GM21367 (cell line): ENCODE measurements around the gene HRH3.

Experiments used
- ATAC-seq: cut with Tn5 transposase; IDR thresholded peaks from one replicate; pipeline ENCODE4 v1.9.1; 2021; ENCODE audit not compliant: unreplicated experiment

Gene HRH3

DNA sequence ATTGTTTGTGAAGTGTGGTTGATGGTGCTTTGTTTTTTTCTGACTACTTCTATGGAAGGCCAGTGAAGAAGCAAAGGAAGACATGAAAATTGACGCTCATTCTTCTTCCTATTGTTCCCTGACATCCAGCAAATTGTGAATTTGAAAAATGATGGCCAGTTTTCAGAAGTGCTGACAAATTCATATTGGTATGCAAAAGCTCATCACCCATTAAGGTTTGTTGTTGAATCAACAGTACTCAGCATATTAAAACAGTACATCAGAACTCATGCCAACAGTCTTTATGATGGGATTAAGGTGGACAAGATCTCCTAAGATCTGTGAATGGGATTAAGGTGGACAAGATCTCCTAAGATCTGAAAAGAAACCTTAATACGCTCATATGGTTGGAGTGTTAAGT lies 38.3 kb downstream of the HRH3 start:
- no peak for ATAC-seq

DNA sequence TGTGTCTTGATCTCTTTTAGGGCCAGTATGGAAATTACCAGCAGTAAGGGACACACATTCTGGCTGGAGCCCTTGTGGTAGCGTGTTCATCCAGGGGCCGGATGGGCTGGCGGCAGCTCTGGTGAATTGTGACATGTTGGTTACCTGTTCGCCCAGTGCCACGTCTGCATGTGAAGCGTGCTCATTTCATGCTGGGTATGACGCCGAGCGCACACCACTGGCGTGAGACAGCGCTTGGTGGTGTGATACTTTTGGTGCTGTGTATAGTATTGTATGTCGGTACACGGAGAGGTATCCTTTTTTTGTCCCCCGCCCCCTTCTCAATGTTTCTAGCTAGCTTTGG lies 40.9 kb downstream of the HRH3 start:
- no peak for ATAC-seq

DNA sequence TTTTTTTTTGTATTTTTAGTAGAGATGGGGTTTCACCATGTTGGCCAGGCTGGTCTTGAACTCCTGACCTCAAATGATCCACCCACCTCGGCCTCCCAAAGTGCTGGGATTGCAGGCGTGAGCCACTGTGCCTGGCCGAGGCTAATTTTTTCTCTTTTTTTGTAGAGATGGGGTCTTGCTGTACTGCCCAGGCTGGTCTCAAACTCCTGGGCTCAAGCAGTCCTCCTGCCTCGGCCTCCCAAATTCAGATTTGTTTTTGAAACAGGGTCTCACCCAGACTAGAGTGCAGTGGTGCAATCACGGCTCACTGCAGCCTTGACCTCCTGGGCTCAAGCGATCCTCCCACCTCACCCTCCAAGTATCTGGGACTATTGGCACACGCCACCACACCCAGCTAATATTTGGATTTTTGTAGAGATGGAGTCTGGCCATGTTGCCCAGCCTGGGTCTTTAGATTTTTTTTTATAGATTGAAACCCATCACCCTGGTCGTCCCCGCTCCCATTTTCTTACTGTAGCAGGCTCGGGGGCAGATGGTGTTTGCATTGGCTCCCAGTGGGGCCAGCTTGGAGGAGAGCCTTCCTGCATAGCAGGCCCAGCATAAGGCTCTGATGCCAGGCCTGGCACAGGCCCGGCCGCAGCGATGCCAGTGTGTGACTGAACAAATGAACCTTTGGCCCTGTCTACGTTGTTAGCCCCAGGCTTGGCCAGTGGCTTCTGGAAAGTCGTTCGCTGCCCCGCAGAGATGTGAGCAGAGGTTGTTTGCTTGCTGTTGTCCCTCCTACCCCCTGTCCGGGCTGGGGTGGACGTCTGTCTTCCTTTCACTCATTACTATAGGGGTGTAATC lies 41.5 kb downstream of the HRH3 start:
- ATAC-seq: no peak

DNA sequence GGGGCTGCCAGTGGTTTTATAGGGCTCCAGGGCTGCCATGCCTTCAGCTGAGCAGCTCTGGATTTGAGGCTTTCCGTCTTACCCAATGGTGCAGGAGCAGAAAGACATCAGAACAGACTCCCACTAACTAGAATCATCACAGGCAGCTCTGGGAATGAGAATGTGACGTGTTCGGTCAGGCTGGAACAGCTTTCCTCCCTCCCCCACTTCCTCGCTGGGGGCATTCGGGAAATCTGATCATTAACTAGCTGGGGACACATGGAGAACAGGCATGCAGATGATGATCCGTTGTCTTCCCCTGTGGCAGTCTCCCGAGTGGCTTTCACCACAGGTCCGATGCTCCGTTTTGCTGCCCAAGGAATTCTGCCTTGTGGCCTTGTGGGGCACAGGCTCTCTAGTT lies 42.8 kb downstream of the HRH3 start:
- ATAC-seq: no peak

DNA sequence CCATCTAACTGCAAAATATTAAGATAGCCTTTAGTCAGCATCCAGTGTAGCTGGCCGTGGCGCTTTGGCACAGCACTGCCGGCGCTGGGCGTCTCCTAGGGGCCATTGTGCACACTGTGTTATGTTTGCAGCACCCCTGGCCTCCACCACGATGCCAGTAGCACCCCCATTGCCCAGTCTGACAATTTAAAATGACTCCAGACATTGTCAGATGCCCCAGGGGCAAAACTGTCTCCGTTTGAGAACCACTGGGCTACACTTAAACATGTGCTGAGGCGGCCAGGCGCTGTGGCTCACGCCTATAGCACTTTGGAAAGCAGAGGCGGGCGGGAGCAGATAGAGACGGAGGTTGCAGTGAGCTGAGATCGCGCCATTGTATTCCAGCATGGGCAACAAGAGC lies 43.2 kb downstream of the HRH3 start:
- no peak for ATAC-seq

DNA sequence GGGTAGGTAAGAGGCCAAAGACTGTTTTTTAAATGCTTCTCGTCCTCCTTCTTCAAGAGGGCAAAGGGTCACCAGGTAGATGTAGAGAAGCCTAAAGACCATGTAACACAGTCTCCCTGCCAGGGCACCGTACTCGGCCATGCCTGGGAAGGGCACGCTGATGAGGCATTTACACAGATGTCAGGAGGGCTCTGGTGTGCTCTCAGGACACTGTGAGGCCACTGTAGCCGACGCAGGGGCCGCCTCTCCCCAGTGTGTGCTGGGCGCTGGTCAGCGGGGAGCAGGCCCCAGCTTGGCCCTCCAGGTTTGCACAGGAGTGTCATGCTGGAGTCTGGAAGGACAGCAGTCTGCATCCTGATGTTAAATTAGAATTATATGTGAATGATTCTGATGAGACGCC lies 44.4 kb downstream of the HRH3 start:
- no peak for ATAC-seq

DNA sequence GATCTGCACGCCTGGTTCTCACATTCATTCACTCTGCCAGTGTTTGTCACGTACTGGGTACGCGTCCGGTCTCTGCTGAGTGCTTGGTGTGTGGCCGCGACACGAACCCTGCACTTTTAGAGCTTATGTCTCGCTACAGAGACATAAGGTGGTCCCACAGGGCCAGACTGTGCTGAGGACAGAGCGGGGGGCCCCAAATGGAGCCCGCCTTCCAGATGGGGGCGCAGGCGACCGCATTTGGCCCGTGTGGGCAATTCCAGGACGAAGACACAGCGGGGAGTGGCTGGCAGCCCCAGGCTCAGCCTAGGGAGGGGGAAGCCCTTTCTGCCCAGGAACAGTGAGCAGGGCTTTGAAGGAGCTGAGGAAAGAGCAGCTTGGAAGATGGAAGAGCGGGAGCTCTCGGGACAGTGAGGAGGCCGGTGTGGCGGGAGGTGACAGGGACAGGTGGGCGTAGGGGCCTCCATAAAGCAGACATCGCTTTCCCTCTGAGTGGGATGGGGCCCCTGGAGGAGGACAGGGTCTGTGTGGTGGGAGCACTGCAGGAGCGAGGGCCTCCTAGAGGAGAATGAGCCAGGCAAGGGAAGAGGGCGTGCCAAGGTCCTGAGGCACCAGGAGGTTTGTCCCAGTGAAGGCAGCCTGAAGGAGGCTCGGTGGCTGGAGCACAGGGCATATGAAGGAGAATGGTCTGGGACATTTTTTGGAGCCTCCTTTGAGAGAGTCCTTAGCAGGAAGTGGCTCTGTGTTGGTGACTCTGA lies 45.0 kb downstream of the HRH3 start:
- ATAC-seq: no peak

DNA sequence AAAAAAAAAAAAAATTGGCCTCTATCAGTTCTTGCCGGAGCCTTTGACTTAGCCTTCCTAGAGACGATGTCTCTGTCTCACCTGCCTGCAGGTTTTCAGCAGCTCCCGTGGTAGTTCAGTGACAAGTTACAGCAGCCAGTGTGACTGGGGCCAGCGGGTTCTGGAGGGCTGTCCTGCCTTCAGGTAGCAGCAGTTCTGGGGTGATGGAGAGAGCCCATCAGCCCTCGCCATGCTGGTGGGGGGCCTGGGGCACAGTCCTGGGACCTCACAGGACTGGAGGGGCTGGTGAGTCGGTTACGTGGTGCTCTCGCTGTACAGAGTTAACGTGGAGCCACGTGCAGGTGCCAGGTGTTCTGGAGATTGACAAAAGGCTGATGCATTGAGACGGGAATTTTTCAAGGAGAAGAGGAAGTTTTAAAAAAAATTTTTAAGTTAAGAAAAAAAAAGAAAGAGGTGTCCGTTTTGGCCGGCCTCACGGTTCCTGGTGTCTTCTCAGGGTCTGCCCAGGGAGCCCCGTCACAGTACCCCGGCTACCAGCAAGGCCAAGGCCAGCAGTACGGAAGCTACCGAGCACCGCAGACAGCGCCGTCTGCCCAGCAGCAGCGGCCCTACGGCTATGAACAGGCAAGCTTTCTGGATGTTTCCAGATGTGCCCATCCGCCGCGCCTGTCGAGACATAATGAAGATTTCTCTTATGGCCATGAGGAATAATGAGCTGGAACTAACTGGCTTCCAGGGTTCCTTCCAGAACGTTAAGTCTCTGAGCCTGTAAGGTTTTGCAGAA lies 45.9 kb downstream of the HRH3 start:
- no peak for ATAC-seq

DNA sequence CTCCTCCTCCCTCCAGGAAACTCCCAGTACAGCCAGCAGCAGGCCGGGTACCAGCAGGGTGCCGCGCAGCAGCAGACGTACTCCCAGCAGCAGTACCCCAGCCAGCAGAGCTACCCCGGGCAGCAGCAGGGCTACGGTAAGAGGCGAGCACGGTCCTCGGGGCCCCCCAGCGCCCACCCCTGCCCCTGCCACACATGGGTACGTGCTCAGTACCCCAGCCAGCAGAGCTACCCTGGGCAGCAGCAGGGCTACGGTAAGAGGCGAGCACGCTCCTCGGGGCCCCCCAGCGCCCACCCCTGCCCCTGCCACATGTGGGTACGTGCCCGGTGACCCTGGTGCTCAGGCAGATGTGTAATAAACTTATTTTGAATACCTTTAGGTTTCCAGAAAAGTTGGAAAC lies 47.4 kb downstream of the HRH3 start:
- no peak for ATAC-seq

DNA sequence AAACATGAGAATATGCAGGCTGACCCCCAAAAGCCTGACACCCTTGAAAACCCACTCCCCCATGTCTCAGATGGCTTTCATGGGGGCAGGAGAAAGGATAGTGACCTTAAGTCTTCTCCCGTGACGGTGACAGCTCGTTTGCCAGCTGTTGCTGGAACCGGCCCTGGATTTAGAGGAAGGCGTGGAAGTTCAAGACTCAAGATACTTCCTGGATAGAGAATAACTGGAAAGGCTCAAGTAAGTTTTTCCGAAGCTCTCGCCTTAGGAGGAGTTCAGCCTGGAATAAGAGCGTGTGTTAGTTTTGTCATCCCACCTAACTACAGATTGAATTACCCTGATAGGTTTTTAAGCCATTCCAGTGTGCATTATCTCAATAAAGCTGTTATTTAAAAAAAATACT lies 48.8 kb downstream of the HRH3 start:
- ATAC-seq: no peak

DNA sequence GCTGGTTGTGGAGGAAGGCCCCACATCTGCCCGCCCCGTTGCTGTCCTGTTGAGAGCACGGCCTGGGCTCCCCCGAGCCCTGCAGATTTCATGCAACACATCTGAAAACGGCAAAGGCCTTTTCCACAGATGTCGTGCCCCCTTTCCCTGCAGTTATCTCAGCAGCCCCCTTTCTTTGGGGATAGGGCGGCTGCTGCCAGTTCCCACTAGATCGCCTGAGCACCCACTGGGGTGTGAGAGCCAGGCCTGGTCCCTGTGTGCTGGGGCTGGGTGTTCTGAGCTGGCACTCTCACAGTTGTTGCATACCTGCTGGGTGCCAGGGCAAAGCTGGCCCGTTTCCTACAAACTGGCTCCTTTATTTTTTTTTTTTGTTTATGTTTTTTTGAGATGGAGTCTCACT lies 49.5 kb downstream of the HRH3 start:
- ATAC-seq: no peak

DNA sequence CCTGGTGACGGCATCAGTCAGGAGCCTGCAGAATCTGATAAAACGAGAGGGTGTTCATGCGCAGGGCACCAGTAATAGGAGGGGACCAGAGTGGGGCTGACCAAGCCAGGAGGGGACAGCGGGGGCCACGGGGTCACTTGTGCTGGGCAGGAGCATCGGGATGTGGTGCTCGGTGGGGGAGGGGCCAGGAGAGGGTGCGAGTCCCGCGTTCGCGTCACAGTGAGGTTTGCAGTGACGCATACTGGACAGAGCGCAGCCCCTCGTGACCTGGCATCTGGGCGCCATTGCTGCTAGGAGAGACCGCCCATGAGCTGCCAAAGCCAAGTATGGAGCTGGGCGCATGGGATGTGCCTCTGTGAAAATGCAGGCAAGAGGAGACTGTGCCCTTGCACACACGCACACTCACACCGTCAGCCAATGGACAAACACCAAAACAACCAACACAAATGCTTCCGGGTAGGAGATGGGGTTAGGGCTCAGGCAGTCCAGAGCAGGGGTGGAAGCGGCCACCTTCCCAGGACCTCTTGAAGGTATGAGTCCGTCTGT lies 51.1 kb downstream of the HRH3 start:
- ATAC-seq: no peak

DNA sequence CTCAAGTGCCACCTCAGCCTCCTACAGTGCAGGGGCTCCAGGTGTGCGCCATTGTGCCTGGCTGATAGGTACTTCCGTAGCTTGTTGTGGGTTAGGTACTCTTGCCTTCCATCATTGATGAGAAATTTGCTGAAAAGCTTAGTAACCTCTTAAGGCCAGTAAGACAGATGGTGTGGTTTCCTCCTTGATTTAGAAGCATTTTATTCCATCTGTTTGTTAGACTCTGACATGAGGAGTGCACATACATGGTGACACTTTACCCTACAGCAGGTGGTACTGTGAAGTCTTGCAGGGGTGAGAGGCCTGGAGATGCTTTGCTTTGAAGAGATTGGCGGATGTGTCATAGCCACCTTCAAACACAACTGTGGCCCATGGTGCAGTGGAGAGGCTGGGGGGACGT lies 52.0 kb downstream of the HRH3 start:
- no peak for ATAC-seq

DNA sequence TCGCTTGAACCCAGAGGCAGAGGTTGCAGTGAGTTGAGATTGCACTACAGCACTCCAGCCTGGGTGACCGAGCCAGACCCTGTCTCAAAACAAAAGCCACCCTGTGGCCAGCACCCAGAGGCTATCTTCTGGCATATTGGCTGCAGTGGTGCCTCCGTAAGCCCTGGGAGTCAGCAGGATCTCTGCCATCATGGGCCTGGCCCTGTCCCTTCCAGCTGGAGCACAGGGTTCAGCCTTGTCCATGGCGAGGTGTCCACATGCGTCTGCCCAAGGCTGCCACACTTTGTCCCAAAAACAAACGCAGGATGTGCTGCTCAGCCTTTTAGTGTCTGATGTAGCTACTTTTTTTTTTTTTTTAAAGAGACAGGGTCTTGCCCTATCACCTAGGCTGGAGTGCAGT lies 52.6 kb downstream of the HRH3 start:
- ATAC-seq: no peak

DNA sequence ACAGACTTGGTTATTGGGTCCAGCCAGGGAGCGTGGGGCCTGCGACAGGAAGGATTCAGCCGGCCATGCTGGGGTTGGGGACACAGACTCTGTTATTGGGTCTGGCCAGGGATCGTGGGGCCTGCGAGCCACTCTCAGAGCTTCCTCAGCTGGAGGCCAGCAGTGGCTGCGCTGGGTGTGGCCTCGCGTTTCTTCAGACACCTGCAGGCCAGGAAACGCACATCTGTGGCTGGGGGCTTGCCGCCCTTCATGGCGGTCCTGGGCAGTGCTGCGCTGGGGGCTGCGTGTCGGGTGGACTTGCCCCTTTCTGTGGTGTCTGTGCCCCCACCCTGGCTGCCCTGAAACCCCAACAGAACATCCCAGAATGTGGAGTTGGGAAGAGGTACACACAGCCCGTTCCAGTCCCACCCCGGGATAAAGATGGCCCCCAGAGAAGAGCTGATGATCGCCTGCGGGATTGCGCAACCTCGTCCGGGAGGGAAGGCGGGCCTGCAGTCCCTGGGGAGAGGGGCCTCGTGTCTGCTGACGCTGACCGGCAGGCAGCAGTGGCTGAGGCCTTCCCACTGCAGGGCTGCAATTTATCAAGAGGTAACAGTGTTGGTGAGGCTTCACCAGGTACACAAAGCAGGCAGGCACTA lies 54.2 kb downstream of the HRH3 start:
- ATAC-seq: no peak
